CD4-positive, alpha-beta T cell treated with Interleukin-6 at 100 ng/mL for 8 hours (primary cell): ENCODE measurements around the gene MADD.
"Not testable (repeated sequence)": the region's sequence is repeated elsewhere in the genome, so short reads cannot be mapped to it uniquely, and the experiment has no call there.

Experiments used
- DNase-seq: peaks from one replicate; pipeline ENCODE4 v3.0.0-alpha.2; 2020; ENCODE audit warnings: mixed read lengths, low spot score

MADD gene

GRCh38 chr11:47324520-47324919 is 54.6 kb downstream of the MADD start:
- DNase-seq, result no peak

GRCh38 chr11:47325271-47326041 is 55.5 kb downstream of the MADD start:
- no peak for DNase-seq

- DNase-seq, result no peak
Observed at GRCh38 chr11:47326198-47326597, 56.3 kb downstream of the MADD start.

GRCh38 chr11:47327025-47327424 is 57.1 kb downstream of the MADD start:
- DNase-seq, result no peak

- no peak for DNase-seq
Observed at GRCh38 chr11:47327949-47328348, 58.0 kb downstream of the MADD start.

- DNase-seq, result no peak
Observed at GRCh38 chr11:47328449-47329390, 58.8 kb downstream of the MADD start.

- no peak for DNase-seq
Observed at GRCh38 chr11:47329431-47329986, 59.6 kb downstream of the MADD start.

- no peak for DNase-seq
Observed at GRCh38 chr11:47329987-47330931, 60.3 kb downstream of the MADD start.

GRCh38 chr11:47331454-47332302 is 61.7 kb downstream of the MADD start:
- no peak for DNase-seq

GRCh38 chr11:47332303-47332711 is 62.4 kb downstream of the MADD start:
- DNase-seq, result no peak

GRCh38 chr11:47332791-47333525 is 63.0 kb downstream of the MADD start:
- DNase-seq, result no peak

GRCh38 chr11:47333526-47333845 is 63.6 kb downstream of the MADD start:
- DNase-seq, result no peak

GRCh38 chr11:47333886-47334443 is 64.0 kb downstream of the MADD start:
- DNase-seq, result no peak

GRCh38 chr11:47334699-47335411 is 64.9 kb downstream of the MADD start:
- DNase-seq, result not testable (repeated sequence)

GRCh38 chr11:47335733-47336132 is 65.8 kb downstream of the MADD start:
- DNase-seq, result no peak

GRCh38 chr11:47336595-47336994 is 66.7 kb downstream of the MADD start:
- no peak for DNase-seq

- no peak for DNase-seq
Observed at GRCh38 chr11:47337229-47337924, 67.4 kb downstream of the MADD start.
